Ishikawa (cell line): Measurements from ENCODE around the gene CBLB.
A peak's percentile ranks its signal among the peaks of the same experiment; 100 is the strongest.

ENCODE experiments used
- CEBPB ChIP-seq: IDR thresholded peaks from 2 replicates; pipeline ENCODE4 v1.6.1; 2012
- CREB1 ChIP-seq: IDR thresholded peaks from 2 replicates; pipeline ENCODE4 v1.6.1; 2012; ENCODE audit warnings: low read depth
- EGR1 ChIP-seq: IDR thresholded peaks from 2 replicates; pipeline ENCODE4 v1.6.1; 2012
- EP300 ChIP-seq: IDR thresholded peaks from 2 replicates; pipeline ENCODE4 v1.6.1; 2012; ENCODE audit warnings: borderline replicate concordance
- FOXM1 ChIP-seq: IDR thresholded peaks from 2 replicates; pipeline ENCODE4 v1.6.1; 2012; ENCODE audit warnings: low read depth, borderline replicate concordance
- MAX ChIP-seq: IDR thresholded peaks from 2 replicates; pipeline ENCODE4 v1.6.1; 2012
- NFIC ChIP-seq: IDR thresholded peaks from 2 replicates; pipeline ENCODE4 v1.6.1; 2012
- RAD21 ChIP-seq: IDR thresholded peaks from 2 replicates; pipeline ENCODE4 v1.6.1; 2012; ENCODE audit warnings: low read depth
- TAF1 ChIP-seq: IDR thresholded peaks from 2 replicates; pipeline ENCODE4 v1.6.1; 2012; ENCODE audit warnings: low read depth, mild to moderate bottlenecking
- TCF12 ChIP-seq: IDR thresholded peaks from 2 replicates; pipeline ENCODE4 v1.6.1; 2012; ENCODE audit warnings: low read depth
- TEAD4 ChIP-seq: IDR thresholded peaks from 2 replicates; pipeline ENCODE4 v1.6.1; 2012
- YY1 ChIP-seq: IDR thresholded peaks from 2 replicates; pipeline ENCODE4 v1.6.1; 2012; ENCODE audit warnings: low read depth
- ZBTB7A ChIP-seq: IDR thresholded peaks from 2 replicates; pipeline ENCODE4 v1.6.1; 2012; ENCODE audit warnings: low read depth
- TF ChIP-seq, protein P1 (sequence below): IDR thresholded peaks from 2 replicates; pipeline ENCODE4 v1.6.1; 2012
- TF ChIP-seq, protein P2 (sequence below): IDR thresholded peaks from 2 replicates; pipeline ENCODE4 v1.6.1; 2012; ENCODE audit warnings: low read depth, mild to moderate bottlenecking

The CBLB gene

DNA sequence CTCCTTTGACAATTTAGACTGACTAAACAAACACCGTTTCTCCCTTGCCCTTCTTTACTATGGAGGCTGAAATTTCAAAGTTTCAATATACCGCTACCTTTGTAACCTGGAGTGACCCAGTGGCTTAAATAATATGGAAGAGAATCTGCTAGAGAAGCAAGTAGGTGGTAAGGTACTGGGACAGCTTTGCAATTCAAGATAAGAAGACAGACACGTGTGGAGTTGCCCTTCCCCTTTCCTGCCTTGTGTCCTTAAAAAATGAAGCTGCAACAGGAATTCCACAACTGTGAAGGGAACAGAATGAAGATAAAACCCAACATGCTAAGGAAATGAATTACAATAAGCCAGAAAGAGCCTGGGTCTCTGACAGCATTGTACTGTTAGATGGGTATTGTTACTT is 26.4 kb downstream of the CBLB start:
- TF ChIP-seq ZBTB7A (no peak), CEBPB (no peak), TAF1 (no peak), CREB1 (no peak), NFIC (no peak), FOXM1 (no peak), EGR1 (no peak), EP300 (no peak), TCF12 (no peak), YY1 (no peak), MAX (no peak), RAD21 (no peak)
- TF ChIP-seq, protein P1, sequence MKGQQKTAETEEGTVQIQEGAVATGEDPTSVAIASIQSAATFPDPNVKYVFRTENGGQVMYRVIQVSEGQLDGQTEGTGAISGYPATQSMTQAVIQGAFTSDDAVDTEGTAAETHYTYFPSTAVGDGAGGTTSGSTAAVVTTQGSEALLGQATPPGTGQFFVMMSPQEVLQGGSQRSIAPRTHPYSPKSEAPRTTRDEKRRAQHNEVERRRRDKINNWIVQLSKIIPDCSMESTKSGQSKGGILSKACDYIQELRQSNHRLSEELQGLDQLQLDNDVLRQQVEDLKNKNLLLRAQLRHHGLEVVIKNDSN = no peak

DNA sequence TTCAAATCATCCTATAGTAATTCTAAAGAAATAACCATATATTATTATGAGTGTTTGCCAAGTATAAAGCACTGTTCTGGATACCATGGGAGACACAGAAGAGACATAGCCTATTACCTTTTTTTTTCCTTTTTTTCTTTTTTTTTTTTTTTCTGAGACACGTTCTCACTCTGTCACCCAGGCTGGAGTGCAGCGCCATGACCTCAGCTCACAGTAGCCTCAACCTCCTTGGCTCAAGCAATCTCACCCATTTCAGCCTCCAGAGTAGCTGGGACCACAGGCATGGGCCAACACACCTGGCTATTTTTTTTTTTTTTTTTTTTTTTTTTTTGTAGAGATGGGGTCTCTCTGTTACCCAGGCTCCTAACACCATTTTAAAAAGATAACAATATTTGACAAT is 30.9 kb downstream of the CBLB start:
- TF ChIP-seq FOXM1 (no peak), EGR1 (no peak), MAX (no peak)
- TF ChIP-seq, protein P2, sequence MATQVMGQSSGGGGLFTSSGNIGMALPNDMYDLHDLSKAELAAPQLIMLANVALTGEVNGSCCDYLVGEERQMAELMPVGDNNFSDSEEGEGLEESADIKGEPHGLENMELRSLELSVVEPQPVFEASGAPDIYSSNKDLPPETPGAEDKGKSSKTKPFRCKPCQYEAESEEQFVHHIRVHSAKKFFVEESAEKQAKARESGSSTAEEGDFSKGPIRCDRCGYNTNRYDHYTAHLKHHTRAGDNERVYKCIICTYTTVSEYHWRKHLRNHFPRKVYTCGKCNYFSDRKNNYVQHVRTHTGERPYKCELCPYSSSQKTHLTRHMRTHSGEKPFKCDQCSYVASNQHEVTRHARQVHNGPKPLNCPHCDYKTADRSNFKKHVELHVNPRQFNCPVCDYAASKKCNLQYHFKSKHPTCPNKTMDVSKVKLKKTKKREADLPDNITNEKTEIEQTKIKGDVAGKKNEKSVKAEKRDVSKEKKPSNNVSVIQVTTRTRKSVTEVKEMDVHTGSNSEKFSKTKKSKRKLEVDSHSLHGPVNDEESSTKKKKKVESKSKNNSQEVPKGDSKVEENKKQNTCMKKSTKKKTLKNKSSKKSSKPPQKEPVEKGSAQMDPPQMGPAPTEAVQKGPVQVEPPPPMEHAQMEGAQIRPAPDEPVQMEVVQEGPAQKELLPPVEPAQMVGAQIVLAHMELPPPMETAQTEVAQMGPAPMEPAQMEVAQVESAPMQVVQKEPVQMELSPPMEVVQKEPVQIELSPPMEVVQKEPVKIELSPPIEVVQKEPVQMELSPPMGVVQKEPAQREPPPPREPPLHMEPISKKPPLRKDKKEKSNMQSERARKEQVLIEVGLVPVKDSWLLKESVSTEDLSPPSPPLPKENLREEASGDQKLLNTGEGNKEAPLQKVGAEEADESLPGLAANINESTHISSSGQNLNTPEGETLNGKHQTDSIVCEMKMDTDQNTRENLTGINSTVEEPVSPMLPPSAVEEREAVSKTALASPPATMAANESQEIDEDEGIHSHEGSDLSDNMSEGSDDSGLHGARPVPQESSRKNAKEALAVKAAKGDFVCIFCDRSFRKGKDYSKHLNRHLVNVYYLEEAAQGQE = no peak

GRCh38 chr3:105837143-105837740 is 31.6 kb downstream of the CBLB start:
- TF ChIP-seq YY1 (no peak), TAF1 (no peak), TEAD4 (no peak), EGR1 (no peak), MAX (no peak), TCF12 (no peak), CREB1 (no peak), ZBTB7A (no peak)
- TF ChIP-seq, protein P1 = no peak

- TF ChIP-seq CREB1 (no peak), TEAD4 (no peak)
Measured at GRCh38 chr3:105836533-105836932, 32.3 kb downstream of the CBLB start.

DNA sequence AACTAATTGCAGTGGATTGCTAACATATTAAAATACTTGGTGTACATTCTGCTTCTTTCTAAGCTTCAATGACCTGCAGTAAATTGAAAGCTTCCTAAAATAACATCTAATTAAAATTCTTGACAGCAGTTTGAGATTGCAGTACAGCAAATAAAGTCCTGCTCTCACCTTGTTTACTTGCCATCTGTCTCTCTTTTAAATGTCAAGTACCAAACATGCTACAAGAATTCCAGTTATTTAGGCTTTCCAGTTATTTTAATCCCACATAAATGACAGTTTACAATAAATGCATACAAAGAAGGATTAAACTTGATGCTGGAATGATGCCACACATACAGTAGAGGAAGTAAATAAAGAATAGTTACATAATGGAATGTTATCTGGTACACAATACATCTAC is 33.2 kb downstream of the CBLB start:
- peak; percentile 32; the same call in 1 of the 2 replicates for TF ChIP-seq TEAD4
- TF ChIP-seq EGR1 = no peak

DNA sequence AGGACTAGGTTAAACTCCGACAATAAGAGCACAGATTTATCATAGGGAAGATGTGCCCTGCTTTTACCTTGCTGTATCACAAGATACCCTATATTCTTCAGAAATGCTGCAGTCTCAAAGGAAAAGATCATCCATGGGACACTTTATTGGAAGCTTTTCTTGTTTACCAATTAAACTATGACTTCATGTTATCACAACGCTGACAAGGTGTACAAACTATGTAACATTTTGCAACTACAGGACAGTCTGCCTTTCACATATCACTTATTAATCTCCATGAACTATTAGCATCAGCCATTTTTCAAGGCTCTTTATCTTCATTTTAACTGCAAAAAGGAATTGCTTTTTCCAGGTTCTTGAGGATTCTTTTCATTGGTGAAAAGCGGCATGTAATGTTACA is 34.0 kb downstream of the CBLB start:
- TF ChIP-seq FOXM1 = no peak
- TF ChIP-seq, protein P2 = no peak
- TF ChIP-seq NFIC = no peak
- no peak for TF ChIP-seq CREB1
- TF ChIP-seq MAX = no peak
- TF ChIP-seq, protein P1 = no peak
- TF ChIP-seq ZBTB7A = no peak
- TF ChIP-seq YY1 = no peak
- TF ChIP-seq RAD21 = no peak
- TF ChIP-seq CEBPB = no peak
- no peak for TF ChIP-seq TCF12
- TF ChIP-seq EP300 = no peak
- no peak for TF ChIP-seq EGR1
- no peak for TF ChIP-seq TAF1
- no peak for TF ChIP-seq TEAD4
